Lower leg skin (tissue), 4 donors: ENCODE data around the gene LINGO4. TPM values are rescaled to one million over a fixed set of nuclear protein-coding genes. Genes with fewer than 3 reads are reported as not detected.

Experiments used
- DNase-seq, 2 donors: peaks; one replicate each; pipeline ENCODE4 v3.0.0-alpha.2; 2019; ENCODE audit warnings: low spot score in 2 of 2
- H3K4me3 ChIP-seq: fragments of 200-600 bp; sonication (generic); 2 replicates; pipeline ENCODE4 v1.5.1; 2017; ENCODE audit warnings: mild to moderate bottlenecking, low read depth; ENCODE audit not compliant: poor library complexity, severe bottlenecking
- CTCF ChIP-seq, 3 donors: fragments of 450-650 bp; IDR thresholded peaks; one replicate each; pipeline ENCODE4 v1.5.1; 2016; ENCODE audit warnings: antibody characterized with exemption in 3 of 3, mild to moderate bottlenecking in 3 of 3, moderate library complexity in 2 of 3
- POLR2A ChIP-seq, 2 donors: fragments of 450-650 bp; IDR thresholded peaks; one replicate each; pipeline ENCODE4 v1.6.1; 2016 to 2017; ENCODE audit warnings: antibody characterized with exemption in 2 of 2, mild to moderate bottlenecking in 1 of 2, moderate library complexity in 1 of 2
- WGBS, 2 donors: methylation state at CpG; one replicate each; pipeline ENCODE4 v1.1.5; 2018; 5-methylcytosine and 5-hydroxymethylcytosine counted together
- intact Hi-C: fragments of 100-400 bp; cut with DNase I; formaldehyde crosslinking; loops from one replicate; pipeline ENCODE4 v1.15.0; 2023; ENCODE audit warnings: low total_unique reads
- total RNA-seq, 4 donors: library from RNA; depleted of rRNA; stranded (reverse); fragments of >200 nt; gene quantifications; one replicate each; pipeline ENCODE4 v1.1.0, GENCODE V29; 2016

The LINGO4 gene
- total RNA-seq, 4 donors from 2014 or later, result 0.17 to 0.36 (median 0.34) TPM; not detected in 1

- no peak for DNase-seq
- H3K4me3 ChIP-seq, result no peak overlapping the region
- no peak for TF ChIP-seq CTCF (IDR thresholded peaks at IDR 0.05)
- WGBS, 2 donors, result 81 to 85% methylated on average over 2 of the region's 2 CpGs
- intact Hi-C loops, result no loop called here
Measured at GRCh38 chr1:151843398-151843797, 38.2 kb upstream of the LINGO4 start.

- no peak for TF ChIP-seq POLR2A (IDR thresholded peaks at IDR 0.05)
- TF ChIP-seq CTCF (IDR thresholded peaks at IDR 0.05), result no peak
Measured at GRCh38 chr1:151841141-151841540, 35.9 kb upstream of the LINGO4 start.

GRCh38 chr1:151840421-151840820 lies 35.2 kb upstream of the LINGO4 start:
- TF ChIP-seq POLR2A (IDR thresholded peaks at IDR 0.05), result no peak
- no peak for TF ChIP-seq CTCF (IDR thresholded peaks at IDR 0.05)
- no peak overlapping the region for H3K4me3 ChIP-seq
- DNase-seq, result no peak
- intact Hi-C loops, result no loop called here

More at GRCh38 chr1:151841141-151841540, 35.9 kb upstream of the LINGO4 start:
- no peak overlapping the region for H3K4me3 ChIP-seq
- intact Hi-C loops, result no loop called here
- 73 to 87% methylated on average over 2 of the region's 2 CpGs for WGBS, 2 donors
- DNase-seq, result no peak

- 7 to 18% methylated on average over 46 to 47 of the region's 47 CpGs for WGBS, 2 donors
- DNase-seq, result peak; percentile 53 to 91
- H3K4me3 ChIP-seq, result peak within 1 kb of the TSS; percentile 10
- no peak for TF ChIP-seq CTCF (IDR thresholded peaks at IDR 0.05)
- no peak for TF ChIP-seq POLR2A (IDR thresholded peaks at IDR 0.05)
- intact Hi-C loops, result loop anchor here (10.0 kb wide), 1 partner anchor 305 kb away; no protein-coding TSS in a partner anchor
Measured at GRCh38 chr1:151839457-151840403, 34.5 kb upstream of the LINGO4 start, which contains the start of gene C2CD4D. Gene C2CD4D, minus strand, starts transcription at chr1:151839820. Its CDS starts 831 bp downstream, at chr1:151838989.

- intact Hi-C loops, result loop anchor here (10.0 kb wide), 1 partner anchor 304 kb away; no protein-coding TSS in a partner anchor
- H3K4me3 ChIP-seq, result no peak overlapping the region
- TF ChIP-seq CTCF (IDR thresholded peaks at IDR 0.05), result no peak
- no peak for TF ChIP-seq POLR2A (IDR thresholded peaks at IDR 0.05)
- no peak for DNase-seq
- WGBS, 2 donors, result 29 to 38% methylated on average over 16 of the region's 16 CpGs
Measured at GRCh38 chr1:151839082-151839412, 33.8 kb upstream of the LINGO4 start.
